Effector memory CD8-positive, alpha-beta T cell (primary cell): Measurements from ENCODE around the gene STEAP4.

Source experiments
- ATAC-seq: fragments of 150-1000 bp; cut with Tn5 transposase; replicated peaks from 2 replicates; pipeline ENCODE4 v1.10.0; 2021; ENCODE audit warnings: mild to moderate bottlenecking, moderate library complexity
- DNase-seq, 3 experiments: peaks; one replicate each; pipeline ENCODE4 v3.0.0; 2021
- H3K27ac Mint-ChIP-seq, 2 donors: one replicate each; pipeline ENCODE4 v1.8.0; 2022; ENCODE audit warnings: mild to moderate bottlenecking in 2 of 2, mixed read lengths in 2 of 2, moderate library complexity in 2 of 2
- H3K27me3 Mint-ChIP-seq, 2 donors: one replicate each; pipeline ENCODE4 v1.8.0; 2022; ENCODE audit warnings: mixed read lengths in 2 of 2
- H3K36me3 Mint-ChIP-seq: one replicate; pipeline ENCODE4 v1.8.0; 2022; ENCODE audit warnings: mild to moderate bottlenecking, moderate library complexity, mixed read lengths; ENCODE audit not compliant: insufficient read depth
- H3K4me1 Mint-ChIP-seq, 2 donors: one replicate each; pipeline ENCODE4 v1.8.0; 2022; ENCODE audit warnings: low read depth in 2 of 2, mixed read lengths in 2 of 2
- H3K4me3 Mint-ChIP-seq, 2 donors: one replicate each; pipeline ENCODE4 v1.8.0; 2022; ENCODE audit warnings: mild to moderate bottlenecking in 2 of 2, mixed read lengths in 2 of 2, moderate library complexity in 2 of 2
- H3K9me3 Mint-ChIP-seq, 2 donors: one replicate each; pipeline ENCODE4 v1.8.0; 2022; ENCODE audit warnings: mixed read lengths in 2 of 2

STEAP4 gene

GRCh38 chr7:88307412-88307811 is 718 bp upstream of the STEAP4 start:
- H3K27me3 Mint-ChIP-seq, result peaks cover 6 to 46% of the 10 kb centered on the region in 2 donors
- H3K4me3 Mint-ChIP-seq, result no peak overlapping the region
- ATAC-seq (no peak), DNase-seq (no peak)
- no peaks in the 10 kb centered on the region for H3K9me3 Mint-ChIP-seq
- H3K27ac Mint-ChIP-seq, result no peak overlapping the region
- no peaks in the 10 kb centered on the region for H3K36me3 Mint-ChIP-seq
- peaks cover 4% of the 10 kb centered on the region in 2 donors for H3K4me1 Mint-ChIP-seq

- Mint-ChIP-seq H3K27me3 (peaks cover 24 to 44% of the 10 kb centered on the region in 2 donors), H3K36me3 (no peaks in the 10 kb centered on the region), H3K9me3 (no peaks in the 10 kb centered on the region), H3K4me3 (no peak overlapping the region), H3K4me1 (peaks cover 4% of the 10 kb centered on the region in 2 donors), H3K27ac (no peak overlapping the region)
- ATAC-seq (no peak), DNase-seq (no peak)
Observed at GRCh38 chr7:88305044-88305443, 1.6 kb downstream of the STEAP4 start.

- Mint-ChIP-seq H3K27ac (no peak overlapping the region), H3K4me1 (peaks cover 4% of the 10 kb centered on the region in 2 donors), H3K27me3 (peaks cover 24 to 47% of the 10 kb centered on the region in 2 donors), H3K36me3 (no peaks in the 10 kb centered on the region), H3K9me3 (no peaks in the 10 kb centered on the region), H3K4me3 (no peak overlapping the region)
- ATAC-seq (no peak), DNase-seq (no peak)
Observed at GRCh38 chr7:88302486-88302885, 4.2 kb downstream of the STEAP4 start.

GRCh38 chr7:88301924-88302323 is 4.8 kb downstream of the STEAP4 start:
- no peak for ATAC-seq
- H3K27ac Mint-ChIP-seq, result no peak overlapping the region

GRCh38 chr7:88300401-88300945 is 6.2 kb downstream of the STEAP4 start:
- no peak for ATAC-seq
- Mint-ChIP-seq H3K9me3 (no peaks in the 10 kb centered on the region), H3K4me3 (no peak overlapping the region), H3K4me1 (no peaks in the 10 kb centered on the region), H3K36me3 (no peaks in the 10 kb centered on the region), H3K27me3 (peaks cover 18 to 29% of the 10 kb centered on the region in 2 donors), H3K27ac (no peak overlapping the region)
- no peak for DNase-seq

More at GRCh38 chr7:88301924-88302323, 4.8 kb downstream of the STEAP4 start:
- no peaks in the 10 kb centered on the region for H3K9me3 Mint-ChIP-seq
- H3K4me3 Mint-ChIP-seq, result no peak overlapping the region
- no peaks in the 10 kb centered on the region for H3K36me3 Mint-ChIP-seq
- H3K4me1 Mint-ChIP-seq, result peaks cover 4% of the 10 kb centered on the region in 2 donors
- peaks cover 24 to 41% of the 10 kb centered on the region in 2 donors for H3K27me3 Mint-ChIP-seq
- DNase-seq, result no peak

- H3K9me3 Mint-ChIP-seq, result no peaks in the 10 kb centered on the region
- peaks cover 18 to 29% of the 10 kb centered on the region in 2 donors for H3K27me3 Mint-ChIP-seq
- DNase-seq, result no peak
- no peak overlapping the region for H3K4me3 Mint-ChIP-seq
- H3K27ac Mint-ChIP-seq, result no peak overlapping the region
- ATAC-seq, result no peak
- no peaks in the 10 kb centered on the region for H3K4me1 Mint-ChIP-seq
- H3K36me3 Mint-ChIP-seq, result no peaks in the 10 kb centered on the region
Observed at GRCh38 chr7:88299126-88299525, 7.6 kb downstream of the STEAP4 start.

- no peak overlapping the region for H3K27ac Mint-ChIP-seq
- no peaks in the 10 kb centered on the region for H3K4me1 Mint-ChIP-seq
- H3K9me3 Mint-ChIP-seq, result no peaks in the 10 kb centered on the region
- H3K27me3 Mint-ChIP-seq, result peaks cover 0 to 4% of the 10 kb centered on the region in 2 donors
- no peaks in the 10 kb centered on the region for H3K36me3 Mint-ChIP-seq
- DNase-seq (no peak), ATAC-seq (no peak)
- no peak overlapping the region for H3K4me3 Mint-ChIP-seq
Observed at GRCh38 chr7:88293866-88294265, 12.8 kb downstream of the STEAP4 start.

GRCh38 chr7:88291398-88292173 is 15.1 kb downstream of the STEAP4 start:
- Mint-ChIP-seq H3K36me3 (no peaks in the 10 kb centered on the region), H3K27ac (no peak overlapping the region), H3K27me3 (peaks cover 4 to 10% of the 10 kb centered on the region in 2 donors), H3K9me3 (no peaks in the 10 kb centered on the region), H3K4me3 (no peak overlapping the region), H3K4me1 (no peaks in the 10 kb centered on the region)
- ATAC-seq, result no peak
- no peak for DNase-seq

- Mint-ChIP-seq H3K4me3 (no peak overlapping the region), H3K9me3 (no peaks in the 10 kb centered on the region), H3K27me3 (peaks cover 4 to 12% of the 10 kb centered on the region in 2 donors), H3K27ac (no peak overlapping the region), H3K36me3 (peaks cover 2% of the 10 kb centered on the region), H3K4me1 (no peaks in the 10 kb centered on the region)
- ATAC-seq, result no peak
- no peak for DNase-seq
Observed at GRCh38 chr7:88290491-88290890, 16.2 kb downstream of the STEAP4 start.

GRCh38 chr7:88289564-88290025 is 17.1 kb downstream of the STEAP4 start:
- DNase-seq, result no peak

GRCh38 chr7:88281749-88282148 is 24.9 kb downstream of the STEAP4 start:
- Mint-ChIP-seq H3K36me3 (peaks cover 4% of the 10 kb centered on the region), H3K9me3 (no peaks in the 10 kb centered on the region), H3K4me1 (no peaks in the 10 kb centered on the region), H3K4me3 (no peak overlapping the region), H3K27ac (no peak overlapping the region), H3K27me3 (peaks cover 4 to 6% of the 10 kb centered on the region in 2 donors)
- no peak for ATAC-seq
- no peak for DNase-seq

More at GRCh38 chr7:88289564-88290025, 17.1 kb downstream of the STEAP4 start:
- Mint-ChIP-seq H3K27me3 (peaks cover 4 to 12% of the 10 kb centered on the region in 2 donors), H3K36me3 (peaks cover 4% of the 10 kb centered on the region), H3K9me3 (no peaks in the 10 kb centered on the region), H3K27ac (no peak overlapping the region), H3K4me1 (no peaks in the 10 kb centered on the region), H3K4me3 (no peak overlapping the region)
- no peak for ATAC-seq

GRCh38 chr7:88280801-88281200 is 25.9 kb downstream of the STEAP4 start:
- Mint-ChIP-seq H3K27ac (no peak overlapping the region), H3K36me3 (peaks cover 4% of the 10 kb centered on the region), H3K4me3 (no peak overlapping the region), H3K4me1 (no peaks in the 10 kb centered on the region), H3K9me3 (no peaks in the 10 kb centered on the region), H3K27me3 (peaks cover 0 to 6% of the 10 kb centered on the region in 2 donors)
- no peak for ATAC-seq
- DNase-seq, result no peak

- Mint-ChIP-seq H3K4me1 (no peaks in the 10 kb centered on the region), H3K27ac (no peak overlapping the region), H3K27me3 (peaks cover under 1 to 6% of the 10 kb centered on the region in 2 donors), H3K9me3 (no peaks in the 10 kb centered on the region), H3K4me3 (no peak overlapping the region), H3K36me3 (no peaks in the 10 kb centered on the region)
- ATAC-seq, result no peak
- DNase-seq, result no peak
Observed at GRCh38 chr7:88279323-88279722, 27.4 kb downstream of the STEAP4 start.

GRCh38 chr7:88278881-88279280 is 27.8 kb downstream of the STEAP4 start:
- H3K36me3 Mint-ChIP-seq, result no peaks in the 10 kb centered on the region
- no peak for DNase-seq
- no peak for ATAC-seq
- H3K27ac Mint-ChIP-seq, result no peak overlapping the region
- no peaks in the 10 kb centered on the region for H3K9me3 Mint-ChIP-seq
- peaks cover 5 to 6% of the 10 kb centered on the region in 2 donors for H3K27me3 Mint-ChIP-seq
- no peak overlapping the region for H3K4me3 Mint-ChIP-seq
- H3K4me1 Mint-ChIP-seq, result no peaks in the 10 kb centered on the region
